Astrocyte (in vitro differentiated cells and primary cell): Measurements from ENCODE around the gene RGS8. TPM values are rescaled to one million over a fixed set of nuclear protein-coding genes. Genes with fewer than 3 reads are reported as not detected.

Source experiments
- DNase-seq: peaks from one replicate; pipeline ENCODE4 v3.0.0-alpha.2; 2010; ENCODE audit warnings: low read depth
- FAIRE-seq: peaks from 2 replicates; lab custom pipeline; 2011; peaks lifted over from hg19 to GRCh38; lab: Jason Lieb, UNC
- H2AFZ ChIP-seq: 2 replicates; pipeline ENCODE4 v1.6.0; 2012; ENCODE audit warnings: low read depth, low read length, inconsistent platforms
- H3K27ac ChIP-seq: 2 replicates; pipeline ENCODE4 v1.5.1; 2011; ENCODE audit warnings: low read depth, low read length, inconsistent platforms
- H3K27me3 ChIP-seq: 2 replicates; pipeline ENCODE4 v1.6.0; 2011; ENCODE audit warnings: low read length, inconsistent platforms; ENCODE audit not compliant: insufficient read depth
- H3K36me3 ChIP-seq: 2 replicates; pipeline ENCODE4 v1.5.1; 2011; ENCODE audit warnings: low read length, inconsistent platforms; ENCODE audit not compliant: insufficient read depth
- H3K4me1 ChIP-seq: 2 replicates; pipeline ENCODE4 v1.5.1; 2011; ENCODE audit warnings: low read length, inconsistent platforms; ENCODE audit not compliant: insufficient read depth
- H3K4me2 ChIP-seq: 2 replicates; pipeline ENCODE4 v1.6.0; 2012; ENCODE audit warnings: low read length, inconsistent platforms
- H3K4me3 ChIP-seq: 2 replicates; pipeline ENCODE4 v1.5.1; 2011; ENCODE audit warnings: low read depth, mild to moderate bottlenecking, low read length, inconsistent platforms; ENCODE audit not compliant: insufficient read depth
- H3K79me2 ChIP-seq: 2 replicates; pipeline ENCODE4 v1.6.0; 2012; ENCODE audit warnings: mild to moderate bottlenecking, low read length, inconsistent platforms; ENCODE audit not compliant: insufficient read depth
- H3K9ac ChIP-seq: 2 replicates; pipeline ENCODE4 v1.6.0; 2012; ENCODE audit warnings: mild to moderate bottlenecking, low read length, inconsistent platforms
- H3K9me3 ChIP-seq: 2 replicates; pipeline ENCODE4 v1.5.1; 2012; ENCODE audit warnings: low read depth, mild to moderate bottlenecking, low read length, inconsistent platforms; ENCODE audit not compliant: insufficient read depth
- H4K20me1 ChIP-seq: 2 replicates; pipeline ENCODE4 v1.6.0; 2012; ENCODE audit warnings: low read length, inconsistent platforms; ENCODE audit not compliant: insufficient read depth
- H3K27ac Mint-ChIP-seq: one replicate; pipeline ENCODE4 v1.8.0; 2021; ENCODE audit warnings: mild to moderate bottlenecking, mixed read lengths; ENCODE audit not compliant: unreplicated experiment
- H3K27me3 Mint-ChIP-seq: one replicate; pipeline ENCODE4 v1.8.0; 2021; ENCODE audit warnings: low read depth, mixed read lengths; ENCODE audit not compliant: unreplicated experiment
- H3K36me3 Mint-ChIP-seq: one replicate; pipeline ENCODE4 v1.8.0; 2021; ENCODE audit warnings: low read depth, mixed read lengths; ENCODE audit not compliant: unreplicated experiment
- H3K4me1 Mint-ChIP-seq: one replicate; pipeline ENCODE4 v1.8.0; 2021; ENCODE audit warnings: low read depth, mixed read lengths; ENCODE audit not compliant: unreplicated experiment
- H3K4me3 Mint-ChIP-seq: one replicate; pipeline ENCODE4 v1.8.0; 2021; ENCODE audit warnings: mild to moderate bottlenecking, moderate library complexity, mixed read lengths; ENCODE audit not compliant: unreplicated experiment
- H3K9me3 Mint-ChIP-seq: one replicate; pipeline ENCODE4 v1.8.0; 2021; ENCODE audit warnings: mild to moderate bottlenecking, mixed read lengths; ENCODE audit not compliant: unreplicated experiment
- CTCF ChIP-seq: IDR thresholded peaks from 2 replicates; pipeline ENCODE4 v1.5.1; 2011; ENCODE audit warnings: low read depth, mild to moderate bottlenecking, inconsistent platforms, low read length, moderate library complexity; ENCODE audit not compliant: insufficient read depth
- EZH2 ChIP-seq: IDR thresholded peaks from 2 replicates; pipeline ENCODE4 v1.6.1; 2012; ENCODE audit warnings: mild to moderate bottlenecking, low read length, inconsistent platforms; ENCODE audit not compliant: insufficient read depth
- total RNA-seq: library from RNA; stranded (reverse); gene quantifications from 2 replicates; pipeline ENCODE4 v1.2.1, GENCODE V29; 2021

The RGS8 gene
- total RNA-seq, 1 donor from 2014 or later: 0.09 TPM

GRCh38 chr1:182686446-182686845 lies 2.1 kb upstream of the RGS8 start:
- H3K27me3 Mint-ChIP-seq: peaks cover 11% of the 10 kb centered on the region
- no peak for TF ChIP-seq CTCF
- TF ChIP-seq EZH2: no peak
- no peaks in the 10 kb centered on the region for H3K9me3 ChIP-seq
- H3K4me2 ChIP-seq: no peak overlapping the region
- no peaks in the 10 kb centered on the region for H3K36me3 Mint-ChIP-seq
- no peaks in the 10 kb centered on the region for H3K36me3 ChIP-seq
- no peak overlapping the region for H2AFZ ChIP-seq
- no peak overlapping the region for H3K27ac ChIP-seq
- no peak for FAIRE-seq
- peaks cover 4% of the 10 kb centered on the region for H3K9me3 Mint-ChIP-seq
- H3K4me3 Mint-ChIP-seq: no peak overlapping the region
- H3K4me1 ChIP-seq: no peaks in the 10 kb centered on the region
- no peak overlapping the region for H3K9ac ChIP-seq
- H3K4me3 ChIP-seq: no peak overlapping the region
- no peak for DNase-seq
- peaks cover 4% of the 10 kb centered on the region for H3K27me3 ChIP-seq
- no peak overlapping the region for H3K27ac Mint-ChIP-seq
- H3K4me1 Mint-ChIP-seq: peaks cover 2% of the 10 kb centered on the region
- no peaks in the 10 kb centered on the region for H3K79me2 ChIP-seq
- H4K20me1 ChIP-seq: no peaks in the 10 kb centered on the region

- no peak for TF ChIP-seq EZH2
- no peak for TF ChIP-seq CTCF
- Histone ChIP-seq H3K4me2 (no peak overlapping the region), H3K4me1 (peaks cover 7% of the 10 kb centered on the region), H3K79me2 (no peaks in the 10 kb centered on the region), H3K27ac (no peak overlapping the region), H3K36me3 (no peaks in the 10 kb centered on the region), H3K27me3 (peaks cover 4% of the 10 kb centered on the region), H4K20me1 (no peaks in the 10 kb centered on the region), H3K9ac (no peak overlapping the region), H2AFZ (no peak overlapping the region), H3K9me3 (no peaks in the 10 kb centered on the region), H3K4me3 (no peak overlapping the region)
- no peaks in the 10 kb centered on the region for H3K36me3 Mint-ChIP-seq
- H3K27ac Mint-ChIP-seq: no peak overlapping the region
- H3K9me3 Mint-ChIP-seq: peaks cover 3% of the 10 kb centered on the region
- H3K27me3 Mint-ChIP-seq: peaks cover 16% of the 10 kb centered on the region
- peaks cover 2% of the 10 kb centered on the region for H3K4me1 Mint-ChIP-seq
- FAIRE-seq (no peak), DNase-seq (no peak)
- no peak overlapping the region for H3K4me3 Mint-ChIP-seq
Measured at GRCh38 chr1:182685215-182685614, 828 bp upstream of the RGS8 start.

GRCh38 chr1:182682898-182683501 lies 1.4 kb downstream of the RGS8 start:
- H3K36me3 Mint-ChIP-seq: no peaks in the 10 kb centered on the region
- Histone ChIP-seq H3K4me2 (no peak overlapping the region), H3K27ac (no peak overlapping the region), H3K27me3 (peaks cover 3% of the 10 kb centered on the region), H3K9me3 (no peaks in the 10 kb centered on the region), H3K4me3 (no peak overlapping the region), H4K20me1 (no peaks in the 10 kb centered on the region), H2AFZ (no peak overlapping the region), H3K4me1 (peaks cover 7% of the 10 kb centered on the region), H3K79me2 (no peaks in the 10 kb centered on the region), H3K36me3 (no peaks in the 10 kb centered on the region), H3K9ac (no peak overlapping the region)
- TF ChIP-seq EZH2 (no peak), CTCF (no peak)
- H3K9me3 Mint-ChIP-seq: peaks cover 2% of the 10 kb centered on the region
- no peak overlapping the region for H3K27ac Mint-ChIP-seq
- FAIRE-seq (no peak), DNase-seq (no peak)
- no peaks in the 10 kb centered on the region for H3K4me1 Mint-ChIP-seq
- no peak overlapping the region for H3K4me3 Mint-ChIP-seq
- H3K27me3 Mint-ChIP-seq: peaks cover 18% of the 10 kb centered on the region
